ENCODE data around the gene SNX7.
A peak's percentile ranks its signal among the peaks of the same experiment; 100 is the strongest.

Gene SNX7

GRCh38 chr1:98792123-98792522 lies 130.6 kb downstream of the SNX7 start:
- TF ChIP-seq CSRNP3 (CRISPR knock-in tag; IDR thresholded peaks at IDR 0.05) (no peak), TCF4 (CRISPR knock-in tag; IDR thresholded peaks at IDR 0.05; ENCODE audit: borderline replicate concordance) (no peak), ZFP30 (CRISPR knock-in tag; IDR thresholded peaks at IDR 0.05) (no peak), PPARA (CRISPR knock-in tag; IDR thresholded peaks at IDR 0.05; ENCODE audit: borderline replicate concordance) (no peak), ZNF70 (CRISPR knock-in tag; IDR thresholded peaks at IDR 0.05) (no peak), ARNTL (CRISPR knock-in tag; IDR thresholded peaks at IDR 0.05; ENCODE audit: borderline replicate concordance, low read depth) (no peak), ZFP3 (CRISPR knock-in tag; IDR thresholded peaks at IDR 0.05) (no peak), ISL1 (CRISPR knock-in tag; IDR thresholded peaks at IDR 0.05) (no peak), CSDC2 (CRISPR knock-in tag; IDR thresholded peaks at IDR 0.05) (no peak), OSR1 (CRISPR knock-in tag; IDR thresholded peaks at IDR 0.05) (no peak), CREB5 (CRISPR knock-in tag; IDR thresholded peaks at IDR 0.05; ENCODE audit: low read depth) (no peak), BACH2 (CRISPR knock-in tag; IDR thresholded peaks at IDR 0.05; ENCODE audit: borderline replicate concordance) (no peak), SNAI2 (CRISPR knock-in tag; IDR thresholded peaks at IDR 0.05) (no peak), ESRRG (CRISPR knock-in tag; IDR thresholded peaks at IDR 0.05) (no peak), TOX (CRISPR knock-in tag; IDR thresholded peaks at IDR 0.05; ENCODE audit: borderline replicate concordance) (no peak), TSHZ2 (CRISPR knock-in tag; IDR thresholded peaks at IDR 0.05) (no peak), ZNF565 (CRISPR knock-in tag; conservative IDR thresholded peaks at IDR 0.05; ENCODE audit: low read depth) (no peak), PATZ1 (CRISPR knock-in tag; IDR thresholded peaks at IDR 0.05; ENCODE audit: borderline replicate concordance) (no peak)
- peak; percentile 45; the same call in 2 of the 3 replicates for ATAC-seq

- no peak for TF ChIP-seq ZC3H10 (CRISPR knock-in tag; IDR thresholded peaks at IDR 0.05)
- no peak for TF ChIP-seq ARNTL (CRISPR knock-in tag; IDR thresholded peaks at IDR 0.05; ENCODE audit: borderline replicate concordance, low read depth)
- no peak for TF ChIP-seq TCF4 (CRISPR knock-in tag; IDR thresholded peaks at IDR 0.05; ENCODE audit: borderline replicate concordance)
- no peak for TF ChIP-seq GLIS3 (CRISPR knock-in tag; IDR thresholded peaks at IDR 0.05)
- no peak for TF ChIP-seq PPARA (CRISPR knock-in tag; IDR thresholded peaks at IDR 0.05; ENCODE audit: borderline replicate concordance)
- TF ChIP-seq CSDC2 (CRISPR knock-in tag; IDR thresholded peaks at IDR 0.05): no peak
- TF ChIP-seq ESRRG (CRISPR knock-in tag; IDR thresholded peaks at IDR 0.05): no peak
- TF ChIP-seq TSHZ2 (CRISPR knock-in tag; IDR thresholded peaks at IDR 0.05): no peak
- TF ChIP-seq TOX (CRISPR knock-in tag; IDR thresholded peaks at IDR 0.05; ENCODE audit: borderline replicate concordance): no peak
- no peak for TF ChIP-seq CREB5 (CRISPR knock-in tag; IDR thresholded peaks at IDR 0.05; ENCODE audit: low read depth)
- no peak for TF ChIP-seq ZFP3 (CRISPR knock-in tag; IDR thresholded peaks at IDR 0.05)
- TF ChIP-seq ZNF8 (CRISPR knock-in tag; IDR thresholded peaks at IDR 0.05): no peak
- no peak for TF ChIP-seq RARB (CRISPR knock-in tag; IDR thresholded peaks at IDR 0.05)
- TF ChIP-seq ZNF70 (CRISPR knock-in tag; IDR thresholded peaks at IDR 0.05): no peak
- no peak for TF ChIP-seq OSR1 (CRISPR knock-in tag; IDR thresholded peaks at IDR 0.05)
- TF ChIP-seq PATZ1 (CRISPR knock-in tag; IDR thresholded peaks at IDR 0.05; ENCODE audit: borderline replicate concordance): no peak
- TF ChIP-seq ZFP30 (CRISPR knock-in tag; IDR thresholded peaks at IDR 0.05): no peak
- no peak for TF ChIP-seq CSRNP3 (CRISPR knock-in tag; IDR thresholded peaks at IDR 0.05)
- no peak for TF ChIP-seq BACH2 (CRISPR knock-in tag; IDR thresholded peaks at IDR 0.05; ENCODE audit: borderline replicate concordance)
- ATAC-seq: no peak
Measured at GRCh38 chr1:98793136-98793535, 131.6 kb downstream of the SNX7 start.
